HEK293T (cell line): ENCODE data around the gene SLC35A3.

ENCODE experiments used
- BHLHE40 ChIP-seq: fragments of 450-650 bp; IDR thresholded peaks from 2 replicates; pipeline ENCODE4 v1.6.1; 2016; ENCODE audit warnings: mild to moderate bottlenecking, moderate library complexity, borderline replicate concordance
- CTBP1 ChIP-seq: fragments of 450-650 bp; IDR thresholded peaks from 2 replicates; pipeline ENCODE4 v1.6.1; 2016; ENCODE audit warnings: borderline replicate concordance
- ELF4 ChIP-seq: fragments of 450-650 bp; IDR thresholded peaks from 2 replicates; pipeline ENCODE4 v1.6.1; 2017; ENCODE audit warnings: antibody characterized with exemption
- FOXA1 ChIP-seq: fragments of 450-650 bp; IDR thresholded peaks from 2 replicates; pipeline ENCODE4 v1.6.1; 2016; ENCODE audit warnings: mild to moderate bottlenecking
- FOXK2 ChIP-seq: fragments of 450-650 bp; IDR thresholded peaks from 2 replicates; pipeline ENCODE4 v1.6.1; 2016; ENCODE audit warnings: mild to moderate bottlenecking
- FOXM1 ChIP-seq: fragments of 450-650 bp; IDR thresholded peaks from 2 replicates; pipeline ENCODE4 v1.6.1; 2017; ENCODE audit warnings: mild to moderate bottlenecking, borderline replicate concordance
- HDGF ChIP-seq: fragments of 450-650 bp; IDR thresholded peaks from 2 replicates; pipeline ENCODE4 v1.6.1; 2017; ENCODE audit warnings: antibody characterized with exemption, borderline replicate concordance
- L3MBTL2 ChIP-seq: fragments of 450-650 bp; conservative IDR thresholded peaks from 2 replicates; pipeline ENCODE4 v1.6.1; 2016; ENCODE audit warnings: mild to moderate bottlenecking
- LEF1 ChIP-seq: fragments of 450-650 bp; IDR thresholded peaks from 2 replicates; pipeline ENCODE4 v1.6.1; 2017; ENCODE audit warnings: mild to moderate bottlenecking, borderline replicate concordance
- SP1 ChIP-seq: fragments of 450-650 bp; IDR thresholded peaks from 2 replicates; pipeline ENCODE4 v1.6.1; 2017
- SUZ12 ChIP-seq: fragments of 450-650 bp; IDR thresholded peaks from 2 replicates; pipeline ENCODE4 v1.6.1; 2016; ENCODE audit warnings: mild to moderate bottlenecking
- ZNF384 ChIP-seq: fragments of 450-650 bp; IDR thresholded peaks from 2 replicates; pipeline ENCODE4 v1.6.1; 2016

GRCh38 chr1:100050139-100050538 is 80.3 kb downstream of the SLC35A3 start:
- TF ChIP-seq ZNF384: no peak
- no peak for TF ChIP-seq FOXM1
- TF ChIP-seq HDGF: no peak
- no peak for TF ChIP-seq ELF4
- no peak for TF ChIP-seq SP1
- TF ChIP-seq LEF1: no peak
- TF ChIP-seq BHLHE40: no peak
- no peak for TF ChIP-seq SUZ12
- TF ChIP-seq L3MBTL2: no peak
- no peak for TF ChIP-seq FOXK2
- TF ChIP-seq FOXA1: no peak
- no peak for TF ChIP-seq CTBP1
